NT2/D1 (cell line): ENCODE data around the gene HEG1.

Experiments used
- DNase-seq: peaks from one replicate; pipeline ENCODE4 v3.0.0-alpha.2; 2011; ENCODE audit warnings: low read depth, low spot score
- H3K27me3 ChIP-seq: 2 replicates; pipeline ENCODE4 v1.6.0; 2011; ENCODE audit warnings: mild to moderate bottlenecking; ENCODE audit not compliant: insufficient read length, insufficient read depth
- H3K36me3 ChIP-seq: 2 replicates; pipeline ENCODE4 v1.6.1; 2011; ENCODE audit warnings: mild to moderate bottlenecking, low read length, mixed read lengths; ENCODE audit not compliant: insufficient read depth, insufficient read length
- H3K4me1 ChIP-seq: 2 replicates; pipeline ENCODE4 v1.5.1; 2011; ENCODE audit not compliant: insufficient read depth, insufficient read length
- H3K4me3 ChIP-seq: 2 replicates; pipeline ENCODE4 v1.5.1; 2011; ENCODE audit warnings: low read depth; ENCODE audit not compliant: insufficient read length
- H3K9ac ChIP-seq: 2 replicates; pipeline ENCODE4 v1.6.0; 2011; ENCODE audit warnings: low read depth; ENCODE audit not compliant: insufficient read length
- H3K9me3 ChIP-seq: 2 replicates; pipeline ENCODE4 v1.5.1; 2011; ENCODE audit warnings: mild to moderate bottlenecking, low read length; ENCODE audit not compliant: insufficient read depth
- SUZ12 ChIP-seq: IDR thresholded peaks from 2 replicates; pipeline ENCODE4 v1.6.1; 2011; ENCODE audit not compliant: insufficient read length, insufficient read depth; ENCODE audit errors: extremely low read depth
- YY1 ChIP-seq: IDR thresholded peaks from 2 replicates; pipeline ENCODE4 v1.6.1; 2011; ENCODE audit not compliant: insufficient read length, insufficient read depth
- ZNF274 ChIP-seq: IDR thresholded peaks from 2 replicates; pipeline ENCODE4 v1.6.1; 2011; ENCODE audit warnings: mild to moderate bottlenecking, low read depth, low read length

The HEG1 gene

GRCh38 chr3:125002414-125003368 lies 53.1 kb downstream of the HEG1 start:
- H3K9ac ChIP-seq: no peak overlapping the region
- H3K9me3 ChIP-seq: no peaks in the 10 kb centered on the region
- H3K27me3 ChIP-seq: no peaks in the 10 kb centered on the region
- DNase-seq: no peak
- H3K4me3 ChIP-seq: no peak overlapping the region
- TF ChIP-seq ZNF274: no peak
- TF ChIP-seq SUZ12: no peak
- TF ChIP-seq YY1: no peak
- H3K36me3 ChIP-seq: peaks cover 98% of the 10 kb centered on the region
- no peaks in the 10 kb centered on the region for H3K4me1 ChIP-seq

- no peak overlapping the region for H3K9ac ChIP-seq
- H3K36me3 ChIP-seq: peaks cover 100% of the 10 kb centered on the region
- TF ChIP-seq SUZ12: no peak
- no peak for TF ChIP-seq ZNF274
Measured at GRCh38 chr3:125001557-125002413, 54.0 kb downstream of the HEG1 start.

GRCh38 chr3:125000661-125001060 lies 55.1 kb downstream of the HEG1 start:
- Histone ChIP-seq H3K4me3 (no peak overlapping the region), H3K4me1 (no peaks in the 10 kb centered on the region), H3K9me3 (no peaks in the 10 kb centered on the region), H3K36me3 (peaks cover 98% of the 10 kb centered on the region), H3K9ac (no peak overlapping the region), H3K27me3 (no peaks in the 10 kb centered on the region)
- DNase-seq: no peak
- TF ChIP-seq ZNF274 (no peak), SUZ12 (no peak), YY1 (no peak)

More at GRCh38 chr3:125001557-125002413, 54.0 kb downstream of the HEG1 start:
- no peaks in the 10 kb centered on the region for H3K9me3 ChIP-seq
- no peaks in the 10 kb centered on the region for H3K27me3 ChIP-seq
- no peaks in the 10 kb centered on the region for H3K4me1 ChIP-seq
- H3K4me3 ChIP-seq: no peak overlapping the region
- no peak for DNase-seq

GRCh38 chr3:124999897-125000435 lies 55.8 kb downstream of the HEG1 start:
- Histone ChIP-seq H3K4me3 (no peak overlapping the region), H3K36me3 (peaks cover 98% of the 10 kb centered on the region)
- DNase-seq: no peak

GRCh38 chr3:124999317-124999716 lies 56.5 kb downstream of the HEG1 start:
- no peak overlapping the region for H3K9ac ChIP-seq
- no peak for DNase-seq
- no peaks in the 10 kb centered on the region for H3K27me3 ChIP-seq
- TF ChIP-seq SUZ12 (no peak), ZNF274 (no peak), YY1 (no peak)
- no peak overlapping the region for H3K4me3 ChIP-seq
- H3K9me3 ChIP-seq: no peaks in the 10 kb centered on the region
- no peaks in the 10 kb centered on the region for H3K4me1 ChIP-seq
- H3K36me3 ChIP-seq: peaks cover 96% of the 10 kb centered on the region

More at GRCh38 chr3:124999897-125000435, 55.8 kb downstream of the HEG1 start:
- Histone ChIP-seq H3K27me3 (no peaks in the 10 kb centered on the region), H3K9ac (no peak overlapping the region), H3K4me1 (no peaks in the 10 kb centered on the region), H3K9me3 (no peaks in the 10 kb centered on the region)
- TF ChIP-seq SUZ12: no peak
- no peak for TF ChIP-seq ZNF274
- no peak for TF ChIP-seq YY1

GRCh38 chr3:124998247-124998630 lies 57.6 kb downstream of the HEG1 start:
- TF ChIP-seq SUZ12 (no peak), ZNF274 (no peak), YY1 (no peak)
- Histone ChIP-seq H3K4me3 (no peak overlapping the region), H3K9me3 (no peaks in the 10 kb centered on the region), H3K36me3 (peaks cover 96% of the 10 kb centered on the region), H3K27me3 (no peaks in the 10 kb centered on the region), H3K9ac (no peak overlapping the region), H3K4me1 (no peaks in the 10 kb centered on the region)
- DNase-seq: no peak
